SW480 (cell line): ENCODE results near the gene BCHE.

Source experiments
- DNase-seq: peaks from one replicate; pipeline ENCODE4 v3.0.0-alpha.2; 2016; ENCODE audit warnings: low spot score

The BCHE gene

DNA sequence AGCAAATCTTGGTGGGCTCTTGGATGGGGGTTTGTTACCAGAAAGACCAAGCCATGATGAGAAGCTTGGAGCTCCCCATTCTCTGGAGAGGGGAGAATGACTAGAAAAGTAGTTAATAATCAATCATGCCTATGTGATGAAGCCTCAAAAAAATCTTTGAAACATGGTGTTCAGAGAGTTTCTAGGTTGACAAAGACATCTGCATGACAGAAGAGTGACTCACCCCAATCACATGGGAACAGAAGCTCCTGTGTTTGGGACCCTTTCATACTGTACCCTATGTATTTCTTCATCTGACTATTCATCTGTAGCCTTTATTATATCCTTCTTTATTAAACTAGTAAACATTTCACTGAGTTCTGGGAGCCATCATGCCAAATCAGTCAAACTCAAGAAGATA, 87.4 kb downstream of the BCHE start:
- no peak for DNase-seq

GRCh38 chr3:165749241-165749640, 88.0 kb downstream of the BCHE start:
- DNase-seq: no peak

DNA sequence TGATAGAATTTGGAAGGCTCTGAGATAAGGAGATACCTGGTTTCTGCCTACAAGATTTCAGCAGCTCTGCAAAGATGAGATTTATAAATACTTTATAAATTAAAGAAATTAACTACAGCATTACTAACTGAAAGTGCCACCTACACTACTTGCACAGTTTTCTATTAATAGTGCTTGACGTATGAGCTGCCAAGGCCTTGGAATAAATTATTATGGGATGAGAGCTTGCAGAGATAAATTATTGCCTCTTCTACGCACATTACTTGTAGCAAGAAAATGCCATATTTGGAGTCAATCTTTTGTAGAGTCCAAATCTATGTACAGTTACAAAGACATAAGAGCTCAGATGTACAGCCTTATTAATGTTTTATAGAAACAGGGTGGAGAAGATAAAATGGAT, 89.1 kb downstream of the BCHE start:
- no peak for DNase-seq

GRCh38 chr3:165746874-165747273, 90.3 kb downstream of the BCHE start:
- DNase-seq: no peak

DNA sequence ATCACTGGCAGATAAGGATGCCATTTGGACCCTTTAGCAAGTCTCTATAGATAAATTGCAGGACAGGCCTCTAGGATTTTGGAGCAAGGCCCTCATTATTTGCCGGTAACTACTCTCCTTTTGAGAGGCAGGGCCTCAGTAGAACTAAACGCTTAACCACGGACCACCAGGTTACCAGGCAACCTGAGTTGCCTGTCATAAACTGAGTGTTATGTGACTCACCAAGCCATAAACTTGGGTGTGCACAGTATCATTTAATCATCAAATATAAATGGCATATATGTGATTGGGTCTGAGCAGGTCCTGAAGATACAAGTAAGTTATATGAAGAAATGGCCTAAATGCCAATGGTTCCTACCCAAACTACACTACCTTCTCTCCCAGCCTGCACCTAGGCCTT, 93.2 kb downstream of the BCHE start:
- DNase-seq: no peak

GRCh38 chr3:165742351-165742750, 94.9 kb downstream of the BCHE start:
- DNase-seq: no peak

- DNase-seq: no peak
These were observed 107.5 kb downstream of the BCHE start for GRCh38 chr3:165729756-165730155.

DNA sequence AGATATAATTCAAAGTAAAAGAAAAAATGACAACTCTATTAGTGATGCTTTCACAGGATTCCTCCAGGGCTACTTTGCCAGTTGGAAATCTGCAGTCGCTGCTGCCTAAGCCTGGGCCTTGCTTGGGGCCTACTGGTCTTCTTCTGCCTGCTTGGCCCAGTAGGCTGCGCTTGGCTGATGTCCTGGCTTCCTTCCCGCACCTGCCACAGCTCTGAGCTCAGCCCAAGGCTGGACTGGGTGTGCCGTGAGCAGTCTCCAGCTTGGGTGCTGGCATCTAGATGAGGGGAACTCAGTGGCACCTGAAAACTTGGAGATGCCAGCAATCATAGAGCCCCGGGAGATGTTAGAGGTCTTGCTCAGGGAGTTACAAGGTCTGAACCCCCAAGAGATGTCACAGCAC, 108.3 kb downstream of the BCHE start:
- DNase-seq: no peak

- no peak for DNase-seq
These were observed 111.9 kb downstream of the BCHE start for GRCh38 chr3:165725296-165725695.
